D721Med (cell line): ENCODE results near the gene GPR183.

ENCODE experiments used
- DNase-seq: peaks from one replicate; pipeline ENCODE4 v3.0.0; 2011; ENCODE audit warnings: low spot score; ENCODE audit not compliant: insufficient read length
- FAIRE-seq: peaks from 2 replicates; lab custom pipeline; 2011; peaks lifted over from hg19 to GRCh38; lab: Jason Lieb, UNC
- TF ChIP-seq, protein P1 (sequence below): IDR thresholded peaks from 2 replicates; pipeline ENCODE4 v1.5.1; 2012; ENCODE audit warnings: mild to moderate bottlenecking, control low read depth; ENCODE audit not compliant: insufficient read depth; ENCODE audit errors: missing control alignments

GPR183 gene

DNA sequence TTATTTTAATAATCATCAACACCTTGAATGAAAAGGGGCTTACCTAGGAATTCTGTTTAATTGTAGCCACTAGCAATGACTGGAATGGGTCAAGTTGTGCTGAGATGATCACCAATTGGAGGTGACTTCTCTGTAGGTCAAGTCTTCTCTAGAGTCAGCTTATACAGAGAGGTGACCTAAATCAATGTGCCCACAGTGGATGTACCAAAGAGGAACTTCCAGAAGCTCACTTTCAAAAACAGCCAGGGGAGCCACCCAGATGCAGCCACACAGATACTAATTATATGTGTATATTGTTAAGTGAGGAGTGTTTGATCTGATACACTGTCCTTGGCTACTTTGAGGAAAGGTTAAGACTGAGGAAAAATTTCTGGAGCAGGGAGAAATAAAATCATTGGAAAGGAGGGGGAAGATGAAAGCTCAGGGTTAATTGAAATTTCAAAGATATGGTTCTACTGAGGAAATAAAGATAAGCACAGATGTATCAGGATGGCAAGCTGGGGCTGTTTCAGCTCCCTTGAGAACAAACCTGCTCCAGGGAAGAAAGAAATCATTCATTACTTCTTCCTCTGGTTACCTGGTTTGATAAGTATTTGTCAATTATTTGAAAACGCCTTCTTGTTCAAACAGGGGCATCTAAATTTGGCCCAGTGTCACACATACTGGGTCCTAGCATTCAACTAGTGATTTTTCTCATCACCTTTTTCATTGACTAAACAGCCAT is 5.1 kb downstream of the GPR183 start:
- DNase-seq (no peak), FAIRE-seq (no peak)
- TF ChIP-seq, protein P1, sequence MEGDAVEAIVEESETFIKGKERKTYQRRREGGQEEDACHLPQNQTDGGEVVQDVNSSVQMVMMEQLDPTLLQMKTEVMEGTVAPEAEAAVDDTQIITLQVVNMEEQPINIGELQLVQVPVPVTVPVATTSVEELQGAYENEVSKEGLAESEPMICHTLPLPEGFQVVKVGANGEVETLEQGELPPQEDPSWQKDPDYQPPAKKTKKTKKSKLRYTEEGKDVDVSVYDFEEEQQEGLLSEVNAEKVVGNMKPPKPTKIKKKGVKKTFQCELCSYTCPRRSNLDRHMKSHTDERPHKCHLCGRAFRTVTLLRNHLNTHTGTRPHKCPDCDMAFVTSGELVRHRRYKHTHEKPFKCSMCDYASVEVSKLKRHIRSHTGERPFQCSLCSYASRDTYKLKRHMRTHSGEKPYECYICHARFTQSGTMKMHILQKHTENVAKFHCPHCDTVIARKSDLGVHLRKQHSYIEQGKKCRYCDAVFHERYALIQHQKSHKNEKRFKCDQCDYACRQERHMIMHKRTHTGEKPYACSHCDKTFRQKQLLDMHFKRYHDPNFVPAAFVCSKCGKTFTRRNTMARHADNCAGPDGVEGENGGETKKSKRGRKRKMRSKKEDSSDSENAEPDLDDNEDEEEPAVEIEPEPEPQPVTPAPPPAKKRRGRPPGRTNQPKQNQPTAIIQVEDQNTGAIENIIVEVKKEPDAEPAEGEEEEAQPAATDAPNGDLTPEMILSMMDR, result no peak

- DNase-seq, result no peak
- no peak for FAIRE-seq
- TF ChIP-seq, protein P1, result no peak
These were observed 6.0 kb downstream of the GPR183 start for GRCh38 chr13:99301056-99301838.

- no peak for DNase-seq
- TF ChIP-seq, protein P1, result no peak
- no peak for FAIRE-seq
These were observed 7.3 kb downstream of the GPR183 start for GRCh38 chr13:99299920-99300341.

DNA sequence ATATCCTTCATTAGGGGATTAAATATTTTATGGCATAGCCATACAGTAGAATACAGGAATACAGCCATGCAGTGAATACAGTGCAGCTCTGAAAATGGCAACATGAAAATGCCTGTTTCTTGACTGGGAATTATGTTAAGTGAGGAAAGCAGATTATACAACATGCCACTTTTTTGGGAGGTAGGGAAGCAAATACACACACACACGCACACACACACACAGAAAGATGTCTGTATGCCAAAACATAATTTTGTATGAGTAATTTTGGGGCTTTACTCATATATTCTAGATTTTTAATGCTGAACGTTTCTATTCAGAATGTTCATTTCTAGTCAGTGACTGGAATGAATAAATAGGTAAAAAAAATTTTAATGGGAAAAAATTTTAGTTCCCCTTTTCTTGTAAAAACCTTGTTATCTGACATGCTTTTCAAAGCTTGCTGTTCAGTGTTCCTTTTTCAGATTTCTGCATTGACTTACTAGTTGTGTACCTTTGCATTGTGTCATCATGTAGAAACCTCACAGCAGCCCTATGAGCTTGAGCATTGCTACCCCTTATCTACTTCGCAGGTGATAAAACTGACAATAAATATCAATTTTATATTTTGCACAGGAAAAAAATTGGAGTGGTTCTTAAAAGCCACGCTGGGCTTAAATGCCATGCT is 7.8 kb downstream of the GPR183 start:
- FAIRE-seq (no peak), DNase-seq (no peak)
- TF ChIP-seq, protein P1, result no peak

- TF ChIP-seq, protein P1, result no peak
- FAIRE-seq (no peak), DNase-seq (no peak)
These were observed 9.1 kb downstream of the GPR183 start for GRCh38 chr13:99298056-99298455.

DNA sequence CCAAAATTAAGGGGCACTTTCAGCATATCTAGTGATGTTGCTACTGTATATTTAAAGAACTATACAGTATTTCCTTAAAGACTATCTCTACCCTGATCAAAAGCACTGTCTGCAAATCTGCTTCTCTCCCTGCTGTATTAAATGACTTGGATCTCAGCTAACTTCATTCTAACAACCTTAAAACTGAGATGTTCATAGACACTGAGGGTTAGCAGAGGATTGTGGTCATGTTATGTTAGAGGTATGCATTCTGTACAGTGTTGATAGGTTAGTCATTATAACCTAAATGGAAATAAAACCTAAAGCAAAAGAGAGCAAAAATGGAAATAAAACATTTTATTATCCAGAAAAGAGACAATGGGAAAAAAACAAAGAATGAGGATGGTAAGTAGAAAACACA is 9.9 kb downstream of the GPR183 start:
- TF ChIP-seq, protein P1, result no peak
- DNase-seq, result no peak
- FAIRE-seq, result no peak
